HS-5 (cell line): ENCODE measurements around the gene DTNA.

Experiments used
- DNase-seq: peaks from one replicate; pipeline ENCODE4 v3.0.0-alpha.2; 2012; ENCODE audit warnings: low read depth

DTNA gene

DNA sequence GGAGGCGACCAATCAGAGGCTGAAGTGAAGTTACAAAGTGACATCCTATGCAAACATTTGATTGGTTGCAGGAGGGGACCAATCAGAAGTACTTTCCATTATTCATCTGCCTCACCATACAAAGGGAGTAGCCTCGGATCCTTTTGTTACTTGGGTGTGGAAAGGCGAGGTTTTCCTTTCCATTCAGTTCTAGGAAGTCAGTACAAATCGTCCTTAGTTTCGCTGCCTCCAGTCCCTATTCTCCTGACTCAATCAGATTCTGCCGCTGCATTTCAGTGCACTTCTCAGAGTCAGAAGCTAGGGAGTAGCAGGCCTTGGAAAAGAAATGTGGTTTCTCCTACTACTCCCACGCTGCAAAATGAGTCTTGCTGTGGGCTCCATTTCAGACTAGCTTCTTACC is 149.4 kb downstream of the DTNA start:
- DNase-seq, result no peak

DNA sequence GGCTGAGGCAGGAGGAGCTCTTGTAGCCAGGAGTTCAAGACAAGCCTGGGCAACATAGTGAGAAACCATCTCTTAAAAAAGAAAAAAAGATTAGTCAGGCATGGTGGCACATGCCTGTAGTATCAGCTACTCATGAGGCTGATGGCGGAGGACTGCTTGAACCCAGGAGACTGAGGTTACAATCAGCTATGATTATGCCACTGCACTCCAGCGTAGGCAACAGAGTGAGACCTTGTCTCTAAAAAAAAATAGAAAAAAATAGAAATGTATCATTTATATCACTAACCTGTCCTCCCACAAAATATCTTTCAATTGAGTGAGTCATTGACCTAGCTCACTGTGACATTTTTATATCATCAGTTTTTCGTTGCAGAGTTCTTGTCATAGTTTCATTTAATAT is 152.5 kb downstream of the DTNA start:
- DNase-seq, result no peak

DNA sequence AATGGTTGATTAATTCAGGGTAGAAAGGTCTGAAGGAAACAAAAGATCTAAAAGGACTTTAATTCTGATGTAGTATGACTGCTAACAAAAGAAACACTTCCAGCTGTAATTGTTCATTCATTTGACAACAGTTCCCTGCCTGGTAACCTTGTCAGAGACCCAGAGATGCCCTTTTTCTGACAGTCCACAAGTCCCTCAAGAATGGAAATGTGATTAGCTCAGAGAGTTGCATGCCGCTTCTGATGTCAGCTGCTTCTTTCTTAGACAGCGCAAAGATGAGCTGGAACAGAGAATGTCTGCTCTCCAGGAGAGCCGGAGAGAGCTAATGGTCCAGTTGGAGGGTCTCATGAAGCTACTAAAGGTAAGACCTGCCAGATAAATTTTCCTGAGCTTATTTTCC is 153.6 kb downstream of the DTNA start:
- DNase-seq, result no peak

DNA sequence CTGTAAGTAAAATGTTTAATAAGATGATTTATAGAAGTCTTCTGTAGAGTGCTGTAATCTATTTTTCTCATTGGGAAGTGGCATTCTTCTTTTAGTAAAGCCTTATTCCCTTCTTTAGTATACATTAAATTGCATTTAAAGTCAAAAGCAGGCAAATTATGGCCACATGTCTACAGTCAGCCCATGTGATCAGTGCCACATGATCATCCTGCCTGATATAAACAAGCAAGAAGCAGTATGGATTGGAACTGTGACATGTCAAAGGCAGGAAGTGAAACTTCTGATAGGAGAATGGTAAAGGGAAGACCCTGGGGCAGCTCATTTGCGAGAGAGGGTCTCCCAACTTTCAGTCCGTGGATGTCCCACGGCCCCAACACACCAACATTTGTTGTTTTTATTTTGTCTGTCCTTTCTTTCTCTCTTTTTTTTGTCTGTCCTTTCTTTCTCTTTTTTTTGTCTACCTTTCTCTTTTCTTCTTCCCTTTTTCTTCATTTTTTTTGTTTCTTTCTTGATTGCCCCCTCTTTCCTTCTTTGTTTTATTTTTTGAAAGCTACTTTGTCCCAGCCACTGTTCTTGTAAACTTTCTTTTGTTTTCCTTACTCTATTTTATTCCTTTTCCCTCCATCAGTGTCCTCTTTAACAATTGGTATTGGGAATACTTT is 154.9 kb downstream of the DTNA start:
- DNase-seq, result no peak

DNA sequence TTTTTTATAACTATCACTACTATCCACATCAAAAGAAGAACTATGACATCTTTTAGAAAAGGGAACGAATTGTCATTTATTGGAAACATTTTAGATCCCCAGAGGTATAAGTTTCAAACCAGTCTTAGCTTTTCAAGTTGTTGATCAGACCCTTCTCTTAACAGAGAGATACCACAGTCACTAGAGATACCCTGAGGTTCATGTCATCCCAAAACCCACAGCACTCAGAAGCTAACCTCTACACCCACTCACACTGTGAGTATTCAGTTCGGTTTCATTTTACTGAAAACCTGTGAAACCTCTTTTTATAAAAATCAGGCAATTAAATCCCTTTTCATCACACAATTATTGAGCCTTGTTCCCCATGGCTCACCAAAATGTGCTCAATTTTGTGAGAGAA is 156.2 kb downstream of the DTNA start:
- no peak for DNase-seq

DNA sequence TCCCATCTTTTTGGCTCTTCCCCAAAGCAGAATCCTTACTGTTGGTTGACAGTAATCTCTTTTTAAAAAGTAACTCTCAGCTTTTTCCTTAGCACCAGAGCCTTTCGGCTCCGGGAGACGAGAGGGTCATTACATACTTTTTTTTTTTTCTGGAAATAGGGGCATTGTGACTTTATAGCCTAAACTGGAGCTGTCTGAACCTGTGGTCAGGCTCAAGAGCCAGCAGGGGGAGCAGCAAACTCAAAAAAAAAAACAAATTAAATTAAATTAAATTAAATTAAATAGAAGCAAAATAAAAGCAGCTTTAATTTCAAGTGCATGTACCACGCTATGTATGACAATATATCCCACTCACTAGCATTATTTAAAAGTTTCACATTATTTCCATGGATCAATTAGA is 156.6 kb downstream of the DTNA start:
- DNase-seq, result no peak

DNA sequence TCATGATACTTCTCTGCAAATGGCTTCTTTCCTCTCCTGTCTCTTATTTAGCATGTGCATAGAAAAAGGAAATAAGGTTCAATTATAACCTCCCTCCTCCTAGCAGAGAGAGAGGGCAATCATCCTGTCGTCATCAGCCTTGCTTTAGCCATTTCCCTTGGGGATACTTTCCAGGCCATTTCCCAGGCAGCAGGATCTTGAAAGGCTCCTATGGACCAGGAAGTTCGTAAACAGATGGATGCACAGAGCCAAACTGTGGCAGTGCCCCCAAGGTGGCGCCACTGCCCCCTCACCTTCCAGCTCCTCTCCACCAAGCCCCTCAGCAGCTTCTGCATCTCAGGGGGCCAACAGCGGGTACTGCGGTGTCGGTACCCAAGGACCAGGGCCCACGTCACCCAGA is 157.4 kb downstream of the DTNA start:
- no peak for DNase-seq

DNA sequence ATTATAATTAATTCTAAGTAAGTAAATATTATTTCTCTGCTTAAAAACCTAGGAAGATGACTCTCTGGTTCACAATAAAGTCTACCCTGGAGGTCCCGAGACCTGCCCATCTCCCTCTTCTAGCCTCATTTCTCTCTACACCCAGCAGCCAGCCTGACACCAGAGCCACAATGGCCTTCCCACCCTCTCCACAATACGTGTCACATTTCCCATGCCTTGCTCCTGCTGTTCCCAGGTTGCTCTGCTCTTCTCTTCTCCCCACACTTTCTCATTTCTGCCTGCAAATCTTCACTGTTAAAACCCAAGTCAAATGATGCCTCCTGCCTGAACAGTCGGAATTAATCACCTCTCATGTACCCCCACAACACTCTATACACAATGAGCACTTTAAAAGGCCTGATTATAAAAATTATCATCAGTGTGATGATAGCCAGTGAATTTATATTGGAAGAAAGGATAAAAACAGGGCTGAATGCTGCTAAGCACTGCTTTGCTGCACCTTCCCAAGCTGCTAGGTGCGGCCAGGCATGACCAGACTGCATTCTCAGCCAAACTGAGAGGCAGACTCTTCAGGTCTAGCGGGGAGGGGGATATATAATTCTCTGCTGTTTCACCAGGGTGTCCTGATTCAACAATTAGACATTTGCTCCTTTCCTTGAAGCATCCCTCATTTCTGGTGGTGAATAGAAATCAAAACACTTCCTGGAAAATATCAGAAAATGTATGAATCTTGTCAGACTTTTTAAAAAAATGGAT is 160.6 kb downstream of the DTNA start:
- DNase-seq, result no peak

DNA sequence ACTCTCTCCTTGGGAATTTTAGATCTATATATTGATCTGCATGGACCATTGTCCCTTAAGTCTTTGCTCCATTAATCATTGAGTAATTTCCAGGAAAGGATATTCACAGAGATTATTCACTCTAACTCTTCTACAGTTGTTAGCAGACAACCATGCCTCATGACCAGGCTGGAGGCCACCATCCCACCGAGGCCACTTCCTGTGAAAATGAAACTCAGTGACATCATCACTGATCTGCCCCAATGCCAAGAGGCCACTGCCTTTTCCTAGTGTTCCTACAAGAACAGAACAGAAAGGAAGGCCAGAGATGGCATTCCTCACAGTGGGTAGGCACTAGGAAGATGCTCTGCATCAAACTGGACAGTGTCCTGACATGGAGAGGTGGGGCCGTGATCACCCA is 161.3 kb downstream of the DTNA start:
- DNase-seq, result no peak

DNA sequence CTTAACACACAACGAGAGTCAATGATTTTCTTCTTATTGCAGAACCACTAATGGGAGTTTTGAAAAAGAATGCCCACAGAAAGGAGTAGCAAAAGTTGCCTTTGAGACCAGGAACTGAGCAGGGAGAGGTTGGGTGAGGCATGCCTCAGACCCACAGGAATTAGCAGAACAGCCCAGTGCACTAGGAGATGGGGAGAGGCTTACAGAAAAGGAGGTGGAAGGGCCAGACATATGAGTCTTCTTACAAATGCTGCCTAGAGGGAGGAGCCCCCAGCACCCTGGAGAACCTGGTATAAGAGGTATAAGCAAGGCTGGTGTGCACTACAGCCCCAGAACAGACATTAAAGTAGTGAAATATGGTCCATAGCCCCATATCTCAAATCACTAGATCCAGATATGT is 162.0 kb downstream of the DTNA start:
- no peak for DNase-seq

DNA sequence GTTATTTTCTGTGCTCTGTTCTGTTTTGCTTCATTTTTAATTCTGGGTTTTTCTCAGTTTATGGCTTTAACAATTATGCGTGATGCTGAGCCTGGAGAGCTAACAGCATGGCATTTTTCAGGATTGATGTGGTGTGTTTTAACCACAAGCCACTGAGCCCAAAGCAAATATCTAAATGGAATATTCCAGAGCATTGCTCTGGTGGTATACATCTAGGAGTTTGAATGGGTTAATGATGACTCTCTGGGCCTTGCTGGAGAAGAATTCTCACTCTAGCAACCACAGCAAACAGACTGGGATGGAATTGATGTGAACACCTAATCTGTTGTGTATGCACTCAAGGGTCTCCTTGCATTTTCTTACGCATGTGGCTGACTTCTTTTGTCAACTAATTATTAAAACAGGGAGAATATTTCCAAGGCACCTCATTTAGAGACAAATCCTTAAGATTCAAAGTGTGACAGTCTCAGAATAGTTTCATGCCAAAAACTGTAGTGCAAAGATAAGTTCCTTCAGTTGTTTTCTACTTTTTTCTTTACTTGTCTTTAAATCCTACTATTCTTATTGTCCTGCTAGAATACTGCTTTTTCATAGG is 164.0 kb downstream of the DTNA start:
- no peak for DNase-seq

DNA sequence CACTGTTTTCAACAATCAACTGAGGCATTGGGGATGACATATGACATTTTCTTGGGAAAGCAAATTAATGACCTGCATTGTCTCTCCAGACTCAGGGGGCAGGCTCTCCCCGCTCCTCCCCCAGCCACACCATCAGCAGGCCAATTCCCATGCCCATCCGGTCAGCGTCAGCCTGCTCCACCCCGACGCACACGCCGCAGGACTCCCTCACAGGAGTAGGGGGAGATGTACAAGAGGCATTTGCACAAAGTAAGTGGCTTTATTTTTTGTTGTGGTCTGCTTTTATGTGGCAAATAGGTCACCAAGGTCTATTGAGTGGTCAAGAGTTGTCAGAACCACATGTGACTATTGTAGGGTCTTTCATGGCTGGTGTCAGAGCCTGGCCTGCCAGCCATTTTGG is 165.1 kb downstream of the DTNA start:
- DNase-seq, result no peak

DNA sequence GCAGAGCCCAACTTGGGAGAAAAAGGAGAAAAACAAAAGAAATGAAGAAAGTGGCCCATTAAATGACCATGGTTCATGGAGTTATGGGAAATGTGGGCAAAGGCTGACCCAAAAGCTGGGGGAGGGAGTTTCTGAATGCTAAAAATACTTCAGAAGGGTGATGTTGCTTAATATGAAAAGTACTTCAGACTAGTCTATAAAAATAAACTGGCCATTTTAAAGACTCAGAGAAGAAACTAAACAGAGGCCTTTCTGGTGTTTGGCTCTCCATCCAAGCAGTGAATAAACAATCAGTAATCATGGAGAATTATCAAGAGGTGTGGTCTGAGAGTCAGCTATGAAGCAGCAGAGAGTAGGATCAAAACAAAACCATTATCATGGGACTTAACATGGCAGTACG is 170.3 kb downstream of the DTNA start:
- DNase-seq, result no peak

DNA sequence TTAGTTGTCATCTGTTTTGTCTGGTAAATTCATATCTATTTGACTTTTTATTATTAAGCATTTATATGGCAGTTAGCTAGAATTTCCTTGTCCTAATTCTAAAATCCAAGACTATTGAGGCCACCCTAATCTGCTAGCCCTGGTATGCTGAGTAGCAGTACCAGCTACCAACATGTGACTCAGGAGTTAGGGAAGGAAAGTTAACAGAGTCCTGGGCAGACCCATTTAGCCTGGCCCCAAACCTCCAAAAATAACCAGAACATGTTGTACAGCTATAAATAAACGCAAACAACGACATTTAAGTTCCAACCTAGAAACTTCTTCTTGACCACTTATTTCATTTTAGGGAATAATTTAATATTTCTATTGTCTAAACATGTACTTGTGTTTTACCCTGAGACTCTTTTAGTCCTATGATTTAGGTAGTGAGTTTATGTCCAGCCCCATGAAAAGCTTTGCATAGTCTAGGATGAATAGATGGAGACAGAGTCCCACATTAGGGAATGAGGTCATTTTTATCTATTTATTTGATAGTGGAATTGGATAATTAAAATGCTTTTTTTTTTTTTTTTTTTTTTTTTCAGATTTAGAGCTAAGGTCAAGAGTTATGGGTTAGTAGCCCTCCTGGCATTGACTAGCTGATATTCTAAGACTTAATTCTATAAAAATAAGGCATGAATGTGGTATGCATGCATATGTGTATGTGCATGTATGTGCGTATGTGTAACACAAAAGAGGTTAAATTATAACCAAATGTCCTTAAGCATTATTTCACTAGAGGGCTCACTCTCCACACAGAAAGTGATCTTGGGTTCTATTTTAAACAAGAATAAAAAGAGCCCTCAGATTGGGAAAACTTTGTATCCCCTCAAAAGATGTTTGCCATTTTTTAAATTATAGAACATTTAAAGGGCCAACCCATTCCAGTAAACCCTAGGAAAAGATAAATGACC is 171.1 kb downstream of the DTNA start:
- DNase-seq, result no peak

DNA sequence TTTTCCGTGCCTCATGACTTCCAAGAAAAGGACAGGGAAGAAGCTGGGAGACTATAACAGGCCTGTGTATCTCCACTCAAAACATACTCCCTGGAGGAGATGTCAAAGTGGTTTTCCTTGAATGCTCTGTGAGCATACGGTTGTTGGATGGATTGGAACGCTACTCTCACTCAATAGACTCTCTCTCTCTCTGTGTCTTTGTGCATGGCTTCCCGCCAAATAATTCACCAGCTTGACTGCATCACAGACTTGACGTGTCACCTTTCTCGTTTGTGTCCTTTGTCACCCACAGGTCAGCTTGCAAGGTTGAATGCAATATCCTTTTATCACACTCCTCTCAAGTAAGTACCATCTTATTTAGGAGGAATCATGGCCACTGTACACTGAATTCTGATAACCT is 174.3 kb downstream of the DTNA start:
- no peak for DNase-seq

DNA sequence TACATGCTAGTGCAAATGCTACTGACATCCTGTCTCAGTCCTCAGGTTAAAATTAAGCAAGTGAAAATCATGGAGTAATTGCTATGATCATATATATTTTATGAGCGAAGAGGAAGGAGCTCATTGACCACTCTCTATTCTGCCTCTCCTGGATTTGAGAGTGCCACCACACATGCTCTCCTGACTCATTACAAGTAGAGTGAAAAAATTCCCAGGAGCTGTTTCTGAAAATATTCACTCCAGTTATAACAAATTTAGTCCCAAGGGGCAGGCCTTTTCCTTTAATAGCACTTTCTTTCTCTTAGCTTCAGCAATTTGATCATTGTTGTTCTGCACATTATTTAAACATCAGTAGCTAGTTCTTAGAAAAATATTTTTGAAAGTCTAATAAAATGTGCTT is 176.1 kb downstream of the DTNA start:
- DNase-seq, result no peak

DNA sequence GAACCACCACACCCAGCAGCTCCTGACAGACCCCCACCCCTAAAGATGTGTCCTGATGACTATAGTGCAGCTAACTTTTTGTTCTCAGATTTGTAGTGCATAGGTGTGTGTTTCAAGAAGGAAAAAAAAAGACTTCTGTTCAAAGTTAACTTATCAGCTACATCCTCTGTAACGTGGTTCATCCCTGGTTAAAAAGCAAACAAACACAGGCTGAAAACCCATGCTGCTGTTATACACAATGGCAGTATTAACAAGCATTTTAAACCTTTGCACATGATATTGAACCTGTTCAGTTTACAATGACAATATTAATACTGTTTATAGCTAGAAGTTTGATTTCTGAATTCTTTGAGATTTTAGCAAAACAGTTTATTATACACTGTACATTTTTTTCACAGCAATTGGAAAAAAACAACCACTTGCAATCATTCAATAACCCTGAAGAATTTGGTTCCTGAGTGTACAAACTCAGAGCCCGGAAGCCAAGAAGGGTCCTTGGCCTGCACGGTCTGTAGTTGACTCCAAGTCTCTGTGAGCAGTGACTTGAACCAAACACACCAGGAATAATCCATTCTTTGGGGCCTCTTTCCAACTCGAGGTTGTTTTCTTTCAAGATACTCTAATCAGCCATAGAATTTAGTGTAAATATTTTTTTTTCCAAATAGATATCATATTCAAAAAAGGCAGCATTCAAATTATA is 177.9 kb downstream of the DTNA start:
- DNase-seq, result no peak

DNA sequence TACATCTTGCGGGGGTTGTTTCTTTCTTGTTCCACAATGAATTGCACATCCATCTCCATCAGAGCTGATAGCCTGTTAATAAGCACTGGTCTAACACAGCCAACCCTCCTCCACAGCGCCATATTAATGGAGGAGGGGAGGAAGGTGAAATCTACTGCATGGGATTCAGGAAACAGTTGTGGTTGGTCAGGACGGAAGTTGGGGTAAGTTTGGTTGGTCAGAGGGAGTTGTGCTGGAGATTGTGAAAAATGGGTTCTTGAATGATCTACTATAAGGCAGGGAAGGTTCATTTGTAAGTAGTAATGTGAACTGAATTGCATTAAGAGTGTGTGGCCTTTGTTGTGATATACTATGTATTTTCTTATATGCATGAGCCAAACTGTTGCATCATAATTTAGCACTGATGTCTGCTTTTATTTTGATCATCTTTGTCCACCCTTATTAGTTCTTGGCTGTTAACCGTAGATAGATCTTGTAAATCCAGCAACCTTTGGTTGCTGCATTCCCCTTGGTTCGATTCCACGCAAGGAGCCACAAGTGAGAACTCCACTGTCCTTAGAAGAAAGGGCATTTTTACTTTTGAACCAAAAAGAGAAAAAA is 180.5 kb downstream of the DTNA start:
- no peak for DNase-seq

DNA sequence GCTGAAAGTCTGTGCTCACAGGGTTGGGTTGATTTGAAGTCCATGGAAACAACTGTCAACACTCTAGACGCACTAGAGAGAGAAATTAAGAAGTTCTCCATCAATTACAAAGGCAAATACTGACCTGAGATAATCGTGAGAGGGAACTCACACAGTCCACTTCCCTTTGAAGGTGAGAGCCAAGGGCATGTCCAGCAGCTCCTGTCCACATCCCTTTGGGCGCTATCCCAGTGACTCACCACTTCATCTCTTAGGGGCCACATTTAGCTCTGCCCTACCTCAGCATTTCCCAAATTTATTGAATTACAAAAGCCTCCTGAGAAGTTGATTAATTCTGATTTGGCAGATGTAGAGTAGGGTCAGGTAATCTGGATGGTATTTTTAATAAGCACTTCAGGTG is 182.3 kb downstream of the DTNA start:
- no peak for DNase-seq

DNA sequence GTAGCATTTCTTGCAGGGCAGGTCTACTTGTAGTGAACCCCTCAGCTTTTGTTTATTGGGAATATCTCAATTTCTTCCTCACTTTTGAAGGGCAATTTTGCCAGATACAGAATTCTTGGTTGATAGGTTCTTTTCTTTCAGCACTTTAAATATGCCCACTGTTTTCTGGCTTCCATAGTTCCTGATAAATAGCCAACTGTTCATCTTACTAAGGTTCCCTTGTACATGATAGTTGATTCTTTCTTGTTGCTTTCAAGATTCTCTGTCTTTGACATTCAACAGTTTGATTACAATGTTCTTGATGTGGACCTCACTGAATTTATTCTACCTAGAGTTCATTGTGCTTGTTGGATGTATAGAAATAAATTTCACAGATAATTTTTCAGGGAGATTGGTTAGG is 183.1 kb downstream of the DTNA start:
- DNase-seq, result no peak

DNA sequence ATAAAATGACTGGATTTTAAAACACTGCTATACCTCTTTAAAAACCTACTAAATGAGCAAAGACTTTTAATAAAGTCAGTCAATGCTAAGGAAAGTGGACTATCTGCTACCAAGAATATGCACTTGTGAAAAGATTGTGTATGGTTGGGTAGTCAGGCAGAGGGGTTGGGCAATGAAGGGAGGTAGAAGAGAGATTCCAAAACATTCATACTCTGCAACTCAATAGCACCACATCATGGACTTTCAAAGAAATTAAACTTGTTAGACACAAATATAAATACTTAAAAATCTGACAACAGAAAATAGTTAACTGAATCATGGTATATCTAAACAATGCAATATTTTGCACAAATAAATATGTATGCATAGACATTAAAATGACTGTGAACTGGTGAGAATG is 191.2 kb downstream of the DTNA start:
- DNase-seq, result no peak

DNA sequence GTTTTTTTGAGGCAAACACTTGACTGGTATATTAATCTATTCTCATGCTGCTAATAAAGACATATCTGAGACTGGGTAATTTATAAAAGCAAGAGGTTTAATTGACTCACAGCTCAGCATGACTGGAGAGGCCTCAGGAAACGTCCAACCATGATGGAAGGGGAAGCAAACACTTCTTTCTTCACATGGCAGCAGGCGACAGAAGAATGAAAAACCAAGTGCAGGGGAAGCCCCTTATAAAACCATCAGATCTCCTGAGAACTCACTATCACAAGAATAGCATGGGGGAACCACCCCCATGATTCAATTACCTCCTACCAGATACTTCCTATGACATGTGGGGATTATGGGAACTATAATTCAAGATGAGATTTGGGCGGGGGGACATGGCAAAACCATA is 194.9 kb downstream of the DTNA start:
- DNase-seq, result no peak
